ENCODE measurements around the gene TUBD1. TPM values are rescaled to one million over a fixed set of nuclear protein-coding genes. Genes with fewer than 3 reads are reported as not detected.

Gene TUBD1
- total RNA-seq, 2 donors from 2014 or later: 17.5 to 24.1 TPM

- Histone ChIP-seq H3K9me3 (ENCODE audit: control insufficient read depth, low read length) (no peaks in the 10 kb centered on the region), H3K36me3 (ENCODE audit: control insufficient read depth, insufficient read depth, low read length) (peaks cover 14% of the 10 kb centered on the region), H3K9ac (ENCODE audit: extremely low read depth, low read length, poor library complexity, severe bottlenecking) (no peak overlapping the region), H3K4me3 (ENCODE audit: low read length) (no peak overlapping the region), H3K4me1 (ENCODE audit: control insufficient read depth, insufficient read depth, low read length) (no peaks in the 10 kb centered on the region), H3K27ac (ENCODE audit: low read depth, low read length) (no peak overlapping the region), H3K27me3 (ENCODE audit: control insufficient read depth, insufficient read depth, low read length, poor library complexity, severe bottlenecking) (no peaks in the 10 kb centered on the region)
- Mint-ChIP-seq H3K27ac (no peak overlapping the region), H3K9me3 (no peaks in the 10 kb centered on the region), H3K27me3 (ENCODE audit: insufficient read depth) (no peaks in the 10 kb centered on the region), H3K4me1 (peaks cover 4% of the 10 kb centered on the region), H3K36me3 (ENCODE audit: low read depth) (peaks cover 9% of the 10 kb centered on the region), H3K4me3 (no peak overlapping the region)
- TF ChIP-seq CTCF (conservative IDR thresholded peaks at IDR 0.05): no peak
- no peak for DNase-seq
- WGBS, 2 experiments (ENCODE audit: insufficient coverage in 1 of 2, insufficient read length in 1 of 2): 97 to 100% methylated on average over 1 to 3 of the region's 3 CpGs
Observed at GRCh38 chr17:59907467-59907866, 14.7 kb upstream of the TUBD1 start.

- DNase-seq: no peak
- no peaks in the 10 kb centered on the region for H3K27me3 Mint-ChIP-seq (ENCODE audit: insufficient read depth)
- H3K36me3 ChIP-seq (ENCODE audit: control insufficient read depth, insufficient read depth, low read length): no peaks in the 10 kb centered on the region
- no CpG with 5 or more reads among the region's 2 CpGs for WGBS, 2 experiments (ENCODE audit: insufficient coverage in 1 of 2, insufficient read length in 1 of 2)
- no peak for TF ChIP-seq CTCF (conservative IDR thresholded peaks at IDR 0.05)
- H3K4me3 Mint-ChIP-seq: no peak overlapping the region
- H3K9ac ChIP-seq (ENCODE audit: extremely low read depth, low read length, poor library complexity, severe bottlenecking): no peak overlapping the region
- H3K9me3 Mint-ChIP-seq: no peaks in the 10 kb centered on the region
- peaks cover 4% of the 10 kb centered on the region for H3K4me1 Mint-ChIP-seq
- H3K4me1 ChIP-seq (ENCODE audit: control insufficient read depth, insufficient read depth, low read length): no peaks in the 10 kb centered on the region
- H3K36me3 Mint-ChIP-seq (ENCODE audit: low read depth): peaks cover 1% of the 10 kb centered on the region
- no peaks in the 10 kb centered on the region for H3K9me3 ChIP-seq (ENCODE audit: control insufficient read depth, low read length)
- no peak overlapping the region for H3K27ac Mint-ChIP-seq
- no peak overlapping the region for H3K27ac ChIP-seq (ENCODE audit: low read depth, low read length)
- no peak overlapping the region for H3K4me3 ChIP-seq (ENCODE audit: low read length)
- no peaks in the 10 kb centered on the region for H3K27me3 ChIP-seq (ENCODE audit: control insufficient read depth, insufficient read depth, low read length, poor library complexity, severe bottlenecking)
Observed at GRCh38 chr17:59903455-59903854, 10.7 kb upstream of the TUBD1 start.

- no peak overlapping the region for H3K27ac Mint-ChIP-seq
- no peaks in the 10 kb centered on the region for H3K27me3 Mint-ChIP-seq (ENCODE audit: insufficient read depth)
- Histone ChIP-seq H3K36me3 (ENCODE audit: control insufficient read depth, insufficient read depth, low read length) (no peaks in the 10 kb centered on the region), H3K9me3 (ENCODE audit: control insufficient read depth, low read length) (no peaks in the 10 kb centered on the region), H3K4me1 (ENCODE audit: control insufficient read depth, insufficient read depth, low read length) (no peaks in the 10 kb centered on the region), H3K9ac (ENCODE audit: extremely low read depth, low read length, poor library complexity, severe bottlenecking) (no peak overlapping the region), H3K27me3 (ENCODE audit: control insufficient read depth, insufficient read depth, low read length, poor library complexity, severe bottlenecking) (no peaks in the 10 kb centered on the region), H3K4me3 (ENCODE audit: low read length) (no peak overlapping the region), H3K27ac (ENCODE audit: low read depth, low read length) (no peak overlapping the region)
- no peak for TF ChIP-seq CTCF (conservative IDR thresholded peaks at IDR 0.05)
- peaks cover 4% of the 10 kb centered on the region for H3K4me1 Mint-ChIP-seq
- no peaks in the 10 kb centered on the region for H3K9me3 Mint-ChIP-seq
- no peak for DNase-seq
- 96% methylated on average over 8 of the region's 8 CpGs; no CpG with 5 or more reads in 1 of the 2 experiments for WGBS, 2 experiments (ENCODE audit: insufficient coverage in 1 of 2, insufficient read length in 1 of 2)
- no peak overlapping the region for H3K4me3 Mint-ChIP-seq
- H3K36me3 Mint-ChIP-seq (ENCODE audit: low read depth): peaks cover 1% of the 10 kb centered on the region
Observed at GRCh38 chr17:59901604-59902003, 8.9 kb upstream of the TUBD1 start.

Data from endodermal cell (in vitro differentiated cells).